ENCODE results near the gene CFAP58. TPM values are rescaled to one million over a fixed set of nuclear protein-coding genes. Genes with fewer than 3 reads are reported as not detected.

The CFAP58 gene
- total RNA-seq, 4 donors from 2014 or later, result 0.13 to 0.36 (median 0.27) TPM; not detected in 1

DNA sequence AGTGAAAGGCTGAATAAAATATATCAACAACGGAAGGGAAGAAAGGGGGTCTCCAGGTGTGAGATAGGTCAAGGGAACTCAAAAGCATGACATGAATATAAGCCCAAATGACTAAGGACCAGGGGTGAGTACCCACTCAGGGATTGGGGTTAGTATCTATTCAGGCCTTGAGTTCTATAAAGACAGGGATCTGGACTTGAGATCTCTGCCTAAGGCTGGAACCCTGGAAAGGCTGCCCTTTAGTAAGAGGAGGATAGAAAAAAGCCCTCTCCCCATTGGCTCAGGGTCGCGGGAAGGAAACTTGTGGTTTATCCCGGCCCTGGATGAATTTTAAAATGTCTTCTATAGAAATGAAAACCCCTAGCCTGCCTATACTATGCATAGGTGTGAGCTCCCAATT is 13.0 kb upstream of the CFAP58 start:
- Histone ChIP-seq H3K9me3 (no peaks in the 10 kb centered on the region), H3K4me3 (peak overlapping the region in 1 of 4 donors; percentile 98), H3K27me3 (no peaks in the 10 kb centered on the region), H3K36me3 (no peaks in the 10 kb centered on the region), H3K27ac (peak overlapping the region; percentile 96 to 99 (median 96)), H3K4me1 (peaks cover 24 to 27% of the 10 kb centered on the region in 2 donors)
- TF ChIP-seq, protein P1, sequence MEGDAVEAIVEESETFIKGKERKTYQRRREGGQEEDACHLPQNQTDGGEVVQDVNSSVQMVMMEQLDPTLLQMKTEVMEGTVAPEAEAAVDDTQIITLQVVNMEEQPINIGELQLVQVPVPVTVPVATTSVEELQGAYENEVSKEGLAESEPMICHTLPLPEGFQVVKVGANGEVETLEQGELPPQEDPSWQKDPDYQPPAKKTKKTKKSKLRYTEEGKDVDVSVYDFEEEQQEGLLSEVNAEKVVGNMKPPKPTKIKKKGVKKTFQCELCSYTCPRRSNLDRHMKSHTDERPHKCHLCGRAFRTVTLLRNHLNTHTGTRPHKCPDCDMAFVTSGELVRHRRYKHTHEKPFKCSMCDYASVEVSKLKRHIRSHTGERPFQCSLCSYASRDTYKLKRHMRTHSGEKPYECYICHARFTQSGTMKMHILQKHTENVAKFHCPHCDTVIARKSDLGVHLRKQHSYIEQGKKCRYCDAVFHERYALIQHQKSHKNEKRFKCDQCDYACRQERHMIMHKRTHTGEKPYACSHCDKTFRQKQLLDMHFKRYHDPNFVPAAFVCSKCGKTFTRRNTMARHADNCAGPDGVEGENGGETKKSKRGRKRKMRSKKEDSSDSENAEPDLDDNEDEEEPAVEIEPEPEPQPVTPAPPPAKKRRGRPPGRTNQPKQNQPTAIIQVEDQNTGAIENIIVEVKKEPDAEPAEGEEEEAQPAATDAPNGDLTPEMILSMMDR (IDR thresholded peaks at IDR 0.05 in 4 of 5, conservative IDR thresholded peaks at IDR 0.05 in 1 of 5), result no peak
- no peak for TF ChIP-seq POLR2A (IDR thresholded peaks at IDR 0.05)
- in situ Hi-C loops (cut with MboI; ENCODE audit: low sequenced_read_pairs in 4 of 4) (no loop called here), intact Hi-C loops (cut with DNase I; ENCODE audit: low total_unique reads) (no loop called here)
- DNase-seq (no peak), ATAC-seq (no peak)

DNA sequence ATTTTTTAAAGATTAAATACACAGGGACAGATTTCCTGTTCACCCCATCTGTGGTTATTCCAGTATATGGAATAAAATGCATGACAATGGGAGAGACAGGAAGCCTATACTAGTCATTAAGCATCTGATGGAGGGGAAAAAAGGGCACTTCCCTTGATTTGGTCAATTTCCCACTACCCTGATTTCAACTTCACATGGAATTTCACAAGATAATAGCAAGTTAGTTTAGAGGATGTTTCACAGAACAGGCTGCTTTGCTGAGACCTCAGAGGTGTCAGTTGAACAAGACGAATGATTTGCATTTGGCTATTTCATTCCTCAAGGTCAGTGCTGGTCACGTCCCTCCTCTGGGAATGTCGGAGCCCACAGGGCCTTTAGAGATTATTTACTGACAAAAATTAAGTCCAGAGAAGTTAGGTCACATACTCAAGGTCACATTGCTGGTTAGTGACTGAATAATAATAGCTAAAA is 10.7 kb upstream of the CFAP58 start:
- intact Hi-C loops (cut with DNase I; ENCODE audit: low total_unique reads) (no loop called here), in situ Hi-C loops (cut with MboI; ENCODE audit: low sequenced_read_pairs in 4 of 4) (no loop called here)
- Histone ChIP-seq H3K9me3 (no peaks in the 10 kb centered on the region), H3K36me3 (no peaks in the 10 kb centered on the region), H3K4me1 (peaks cover 6 to 14% of the 10 kb centered on the region in 2 donors), H3K27me3 (no peaks in the 10 kb centered on the region), H3K4me3 (no peak overlapping the region), H3K27ac (peak overlapping the region; percentile 29 to 97 (median 60))
- DNase-seq, result no peak
- no peak for TF ChIP-seq POLR2A (IDR thresholded peaks at IDR 0.05)
- TF ChIP-seq, protein P1 (IDR thresholded peaks at IDR 0.05 in 4 of 5, conservative IDR thresholded peaks at IDR 0.05 in 1 of 5), result no peak
- no peak for ATAC-seq

DNA sequence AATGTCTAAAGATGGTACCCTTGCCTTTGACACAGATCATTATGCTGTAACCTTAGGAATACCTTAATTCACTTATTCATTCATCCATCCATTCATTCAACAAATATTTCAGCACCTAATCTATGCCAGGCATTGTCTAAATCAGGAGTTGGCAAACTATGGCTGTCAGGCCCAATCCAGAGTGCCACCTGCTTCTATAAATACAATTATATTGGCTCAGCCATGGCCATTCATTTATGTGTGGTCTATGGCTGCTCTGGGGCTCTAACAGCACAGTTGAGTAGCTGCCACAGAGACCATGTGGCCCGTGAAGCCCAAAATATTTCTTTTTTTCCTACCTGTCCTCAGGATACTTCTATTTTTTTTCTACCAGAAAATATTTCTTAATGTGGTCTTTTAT is 9.4 kb upstream of the CFAP58 start:
- in situ Hi-C loops (cut with MboI; ENCODE audit: low sequenced_read_pairs in 4 of 4), result no loop called here
- TF ChIP-seq POLR2A (IDR thresholded peaks at IDR 0.05), result no peak
- TF ChIP-seq, protein P1 (IDR thresholded peaks at IDR 0.05 in 4 of 5, conservative IDR thresholded peaks at IDR 0.05 in 1 of 5), result no peak
- no peak for ATAC-seq

DNA sequence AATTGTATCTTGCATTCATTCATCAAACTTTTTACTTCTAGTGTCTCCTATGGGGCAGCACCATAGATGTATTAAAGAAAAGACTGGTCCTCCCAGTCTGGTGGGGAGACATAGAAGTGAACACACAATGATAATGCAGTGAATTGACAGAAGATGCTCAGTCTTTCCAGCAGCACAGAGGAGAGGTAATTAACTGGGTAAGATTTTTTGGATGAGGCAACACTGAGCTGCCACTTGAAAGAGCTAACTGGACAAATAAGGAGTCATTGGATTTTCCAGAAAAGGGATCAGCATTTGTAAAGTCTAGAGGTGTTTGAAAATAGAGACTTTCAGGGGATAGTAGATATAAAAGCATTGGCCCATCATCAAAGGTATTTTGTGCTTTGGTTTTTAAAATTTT is 8.1 kb upstream of the CFAP58 start:
- Histone ChIP-seq H3K36me3 (no peaks in the 10 kb centered on the region), H3K4me3 (no peak overlapping the region), H3K27me3 (no peaks in the 10 kb centered on the region), H3K9me3 (no peaks in the 10 kb centered on the region), H3K4me1 (peaks cover 2 to 10% of the 10 kb centered on the region in 2 donors), H3K27ac (no peak overlapping the region)
- DNase-seq, result no peak
- intact Hi-C loops (cut with DNase I; ENCODE audit: low total_unique reads), result loop anchor here (5.0 kb wide), 1 partner anchor 458 kb away; no protein-coding TSS in a partner anchor
- TF ChIP-seq, protein P1 (IDR thresholded peaks at IDR 0.05 in 4 of 5, conservative IDR thresholded peaks at IDR 0.05 in 1 of 5), result no peak
- TF ChIP-seq POLR2A (IDR thresholded peaks at IDR 0.05), result no peak
- ATAC-seq, result no peak
- in situ Hi-C loops (cut with MboI; ENCODE audit: low sequenced_read_pairs in 4 of 4), result loop anchor here (5.0 kb wide), 3 partner anchors 43 to 53 kb away; no protein-coding TSS in a partner anchor

More for the DNA sequence above, 9.4 kb upstream of the CFAP58 start:
- no peaks in the 10 kb centered on the region for H3K9me3 ChIP-seq
- no peaks in the 10 kb centered on the region for H3K36me3 ChIP-seq
- DNase-seq, result no peak
- H3K27me3 ChIP-seq, result no peaks in the 10 kb centered on the region
- H3K27ac ChIP-seq, result peak overlapping the region in 2 of 4 donors; percentile 4 to 97
- no peak overlapping the region for H3K4me3 ChIP-seq
- intact Hi-C loops (cut with DNase I; ENCODE audit: low total_unique reads), result no loop called here
- peaks cover 7 to 14% of the 10 kb centered on the region in 2 donors for H3K4me1 ChIP-seq
